GM12878 (cell line): ENCODE data around the gene HAP1. TPM values are rescaled to one million over a fixed set of nuclear protein-coding genes. Genes with fewer than 3 reads are reported as not detected.
"Not testable (repeated sequence)": the region's sequence is repeated elsewhere in the genome, so short reads cannot be mapped to it uniquely, and the experiment has no call there.

Experiments used
- ATAC-seq: fragments of 200-7000 bp; cut with Tn5 transposase; 3 replicates; pipeline ENCODE4 v1.9.1; 2020; ENCODE audit warnings: mild to moderate bottlenecking, moderate library complexity
- BruUV-seq: library from RNA; stranded (reverse); fragments of 400-500 nt; replicated peaks from 2 replicates; lab custom pipeline; 2021; lab: Mats Ljungman, UMichigan
- CTCF ChIA-PET: fragments of 300-600 bp; sonication (Branson Sonifier 250); formaldehyde crosslinking; extraction: SDS; loops from one replicate; lab custom pipeline; 2021; ENCODE audit warnings: inconsistent platforms; lab: Yijun Ruan, JAX
- POLR2A ChIA-PET: fragments of 350-600 bp; formaldehyde crosslinking; extraction: SDS; loops from one replicate; lab custom pipeline; 2021; ENCODE audit warnings: inconsistent platforms; lab: Charles Lee
- RAD21 ChIA-PET: fragments of 300-600 bp; sonication (Branson Sonifier 250); formaldehyde crosslinking; loops from one replicate; lab custom pipeline; 2023; ENCODE audit warnings: antibody characterized with exemption; ENCODE audit not compliant: unreplicated experiment; lab: Charles Lee
- SMC1A ChIA-PET: fragments of 300-600 bp; sonication (Branson Sonifier 250); formaldehyde crosslinking; loops from one replicate; lab custom pipeline; 2023; ENCODE audit not compliant: unreplicated experiment, uncharacterized antibody; lab: Charles Lee
- DNase-seq: peaks from one replicate; pipeline ENCODE4 v3.0.0-alpha.2; 2011; ENCODE audit warnings: low read depth, low spot score
- FAIRE-seq: peaks from 3 replicates; lab custom pipeline; 2011; peaks lifted over from hg19 to GRCh38; lab: Jason Lieb, UNC
- H2AFZ ChIP-seq: 2 replicates; pipeline ENCODE4 v1.6.0; 2011; ENCODE audit warnings: low read depth, low read length, control low read depth; ENCODE audit not compliant: control insufficient read depth
- H3K27ac ChIP-seq: 2 replicates; pipeline ENCODE4 v1.5.1; 2011; ENCODE audit warnings: control low read depth; ENCODE audit not compliant: control insufficient read depth, insufficient read depth
- H3K27me3 ChIP-seq, 2 experiments: replicated peaks in 1 of 2; 2 replicates each; pipeline versions ENCODE4 v1.6.0 to v1.6.1; 2011; ENCODE audit warnings: low read length in 1 of 2; ENCODE audit not compliant: control insufficient read depth in 2 of 2, insufficient read depth in 2 of 2
- H3K36me3 ChIP-seq, 2 experiments: 2 replicates each; pipeline ENCODE4 v1.5.1; 2011; ENCODE audit warnings: low read length in 1 of 2; ENCODE audit not compliant: control insufficient read depth in 2 of 2, insufficient read depth in 2 of 2
- H3K4me1 ChIP-seq: 2 replicates; pipeline ENCODE4 v1.6.1; 2011; ENCODE audit warnings: mild to moderate bottlenecking, low read length, moderate library complexity, mixed read lengths; ENCODE audit not compliant: control insufficient read depth, insufficient read depth
- H3K4me2 ChIP-seq: 2 replicates; pipeline ENCODE4 v1.6.0; 2011; ENCODE audit warnings: control low read depth; ENCODE audit not compliant: control insufficient read depth, insufficient read depth
- H3K4me3 ChIP-seq: fragments of 200-600 bp; sonication (generic); 2 replicates; pipeline ENCODE4 v1.5.1; 2016
- H3K79me2 ChIP-seq: 2 replicates; pipeline ENCODE4 v1.6.0; 2011; ENCODE audit warnings: low read length; ENCODE audit not compliant: control insufficient read depth, insufficient read depth
- H3K9ac ChIP-seq: 2 replicates; pipeline ENCODE4 v1.8.0; 2011; ENCODE audit warnings: low read length, control low read depth, mixed read lengths; ENCODE audit not compliant: control insufficient read depth, insufficient read depth
- H3K9me3 ChIP-seq: replicated peaks from 3 replicates; pipeline ENCODE4 v1.5.1; 2011; ENCODE audit warnings: mild to moderate bottlenecking, low read length; ENCODE audit not compliant: control insufficient read depth, insufficient read depth
- H4K20me1 ChIP-seq: 2 replicates; pipeline ENCODE4 v1.6.0; 2011; ENCODE audit not compliant: control insufficient read depth, insufficient read depth
- ZBTB33 ChIP-seq: fragments of 450-650 bp; IDR thresholded peaks from 2 replicates; pipeline ENCODE4 v1.6.1; 2017; ENCODE audit warnings: mild to moderate bottlenecking
- WGBS: methylation state at CpG from one replicate; pipeline ENCODE4 v1.1.6; 2016; ENCODE audit warnings: low lambda C conversion rate; ENCODE audit not compliant: insufficient replicate concordance, insufficient coverage; ENCODE audit errors: missing lambda C conversion rate; 5-methylcytosine and 5-hydroxymethylcytosine counted together
- in situ Hi-C: fragments of 300-500 bp; cut with MboI; formaldehyde crosslinking; loops from 9 replicates; pipeline ENCODE4 v1.14.3; 2018; ENCODE audit warnings: mixed read lengths
- intact Hi-C: fragments of 100-400 bp; cut with micrococcal nuclease; formaldehyde crosslinking; loops from one replicate; pipeline ENCODE4 v1.14.2; 2022; ENCODE audit not compliant: unreplicated experiment
- polyA plus RNA-seq, 11 experiments: library from polyadenylated mRNA; depleted of rRNA in 4 of 11; unstranded in 6 of 11; stranded (reverse) in 5 of 11; fragments of >200 nt; fragmentation: Nextera tagmentation in 4 of 11; fragmentation: Illumina TruSeq in 1 of 11; extraction: Ambion mirVana in 4 of 11; extraction: Trizol in 1 of 11; gene quantifications; 1 replicate in 1 of 11; 2 replicates in 10 of 11; pipeline versions ENCODE4 v1.2.1 to v1.2.3, GENCODE V29; 2011 to 2016; ENCODE audit warnings: inconsistent platforms in 2 of 11, missing spikeins in 2 of 11, low read depth in 1 of 11
- total RNA-seq, 4 experiments: library from RNA; depleted of rRNA in 3 of 4; stranded (reverse); fragments of >200 nt in 3 of 4; fragmentation: Illumina TruSeq in 1 of 4; extraction: Trizol in 1 of 4; gene quantifications; 2 replicates each; pipeline versions ENCODE4 v1.2.1 to v1.2.3, GENCODE V29; 2013 to 2021

The HAP1 gene
- total and polyA plus RNA-seq, 10 of the 15 experiments (the other 5 are each of a cell fraction or from before 2014, with no cell fraction given), result not detected

GRCh38 chr17:41776262-41776900 lies 41.9 kb upstream of the HAP1 start:
- ATAC-seq, H4K20me1 ChIP-seq, H3K4me2 ChIP-seq, SMC1A ChIA-PET, H3K9me3 ChIP-seq, FAIRE-seq, H3K4me1 ChIP-seq, intact Hi-C loops, H2AFZ ChIP-seq, DNase-seq, H3K9ac ChIP-seq, H3K4me3 ChIP-seq, in situ Hi-C loops, BruUV-seq, H3K27me3 ChIP-seq, H3K79me2 ChIP-seq, H3K36me3 ChIP-seq, H3K27ac ChIP-seq: not testable (repeated sequence)
- ChIA-PET CTCF (interaction anchor here (0.9 kb wide), 1 partner anchor 23 kb away, joined by 3 read pairs; no protein-coding TSS in a partner anchor), RAD21 (interaction anchor here (0.6 kb wide), 1 partner anchor 43 kb away, joined by 4 read pairs; no protein-coding TSS in a partner anchor), POLR2A (interaction anchor here (0.6 kb wide), 1 partner anchor 104 kb away, joined by 5 read pairs; no protein-coding TSS in a partner anchor)
- 61% methylated on average over 14 of the region's 14 CpGs for WGBS

- Histone ChIP-seq H3K79me2 (peaks cover under 1% of the 10 kb centered on the region; the same call in 1 of the 2 replicates), H2AFZ (no peak overlapping the region), H3K9ac (no peak overlapping the region), H4K20me1 (no peaks in the 10 kb centered on the region), H3K27ac (no peak overlapping the region), H3K4me3 (no peak overlapping the region), H3K9me3 (no peaks in the 10 kb centered on the region), H3K36me3 (no peaks in the 10 kb centered on the region), H3K4me1 (no peaks in the 10 kb centered on the region), H3K27me3 (no peaks in the 10 kb centered on the region; a peak in 1 of 4 replicates), H3K4me2 (no peak overlapping the region)
- intact Hi-C loops, result no loop called here
- ChIA-PET RAD21 (no interaction called here), CTCF (interaction anchor here (0.6 kb wide), 1 partner anchor 1174 kb away, joined by 3 read pairs; no protein-coding TSS in a partner anchor), SMC1A (no interaction called here), POLR2A (interaction anchor here (0.6 kb wide), 1 partner anchor 105 kb away, joined by 5 read pairs; no protein-coding TSS in a partner anchor)
- ATAC-seq (no peak), DNase-seq (no peak), FAIRE-seq (no peak)
- in situ Hi-C loops, result no loop called here
- BruUV-seq, result no TSS peak
- 48% methylated on average over 12 of the region's 12 CpGs for whole genome bisulfite sequencing
- no peak for TF ChIP-seq ZBTB33
Measured at GRCh38 chr17:41775394-41776226, 41.2 kb upstream of the HAP1 start.
